Cardiac septum (tissue), 1 donor: ENCODE results near the gene ATP2B1. TPM values are rescaled to one million over a fixed set of nuclear protein-coding genes. Genes with fewer than 3 reads are reported as not detected.
A peak's percentile ranks its signal among the peaks of the same experiment; 100 is the strongest.

ENCODE experiments used
- DNase-seq: peaks from one replicate; pipeline ENCODE4 v3.0.0-alpha.2; 2020; ENCODE audit warnings: low spot score
- intact Hi-C: fragments of 100-400 bp; cut with DNase I; formaldehyde crosslinking; loops from one replicate; pipeline ENCODE4 v1.14.0; 2022
- total RNA-seq: library from RNA; stranded (reverse); fragmentation: NEBNext Ultra II Directional; extraction: Animal tissue kit (Norgen Biotek cat#: 25700); gene quantifications from one replicate; pipeline ENCODE4 v1.2.1, GENCODE V29; 2021
- donor health status: DM: no; HTN: no; CAD: no.

ATP2B1 gene
- total RNA-seq, 1 donor from 2014 or later, result 25.4 TPM

GRCh38 chr12:89565002-89565401 lies 143.6 kb downstream of the ATP2B1 start:
- intact Hi-C loops, result no loop called here
- no peak for DNase-seq

GRCh38 chr12:89559753-89560152 lies 148.9 kb downstream of the ATP2B1 start:
- intact Hi-C loops, result no loop called here
- no peak for DNase-seq

- intact Hi-C loops, result no loop called here
- DNase-seq, result no peak
Measured at GRCh38 chr12:89556976-89557375, 151.7 kb downstream of the ATP2B1 start.

- intact Hi-C loops, result no loop called here
- no peak for DNase-seq
Measured at GRCh38 chr12:89552376-89552775, 156.3 kb downstream of the ATP2B1 start.

- intact Hi-C loops, result no loop called here
- no peak for DNase-seq
Measured at GRCh38 chr12:89551747-89552146, 156.9 kb downstream of the ATP2B1 start.

- intact Hi-C loops, result loop anchor here (10.0 kb wide), 1 partner anchor 468 kb away; no protein-coding TSS in a partner anchor
- DNase-seq, result no peak
Measured at GRCh38 chr12:89547101-89547500, 161.5 kb downstream of the ATP2B1 start.

- DNase-seq, result no peak
Measured at GRCh38 chr12:89546151-89546550, 162.5 kb downstream of the ATP2B1 start.

GRCh38 chr12:89544681-89545184 lies 163.9 kb downstream of the ATP2B1 start:
- peak; percentile 81 for DNase-seq
- intact Hi-C loops, result loop anchor here (5.0 to 10.0 kb wide), 3 partner anchors 163 to 558 kb away; partner anchors contain the start of gene ATP2B1

More at GRCh38 chr12:89546151-89546550, 162.5 kb downstream of the ATP2B1 start:
- intact Hi-C loops, result loop anchor here (10.0 kb wide), 1 partner anchor 469 kb away; no protein-coding TSS in a partner anchor

- no peak for DNase-seq
Measured at GRCh38 chr12:89544022-89544421, 164.6 kb downstream of the ATP2B1 start.

GRCh38 chr12:89542912-89543592 lies 165.6 kb downstream of the ATP2B1 start:
- intact Hi-C loops, result loop anchor here (5.0 to 10.0 kb wide), 3 partner anchors 164 to 559 kb away; partner anchors contain the start of gene ATP2B1
- DNase-seq, result no peak

More at GRCh38 chr12:89544022-89544421, 164.6 kb downstream of the ATP2B1 start:
- intact Hi-C loops, result loop anchor here (5.0 to 10.0 kb wide), 3 partner anchors 163 to 558 kb away; partner anchors contain the start of gene ATP2B1

GRCh38 chr12:89542236-89542635 lies 166.4 kb downstream of the ATP2B1 start:
- DNase-seq, result no peak
- intact Hi-C loops, result loop anchor here (5.0 to 10.0 kb wide), 3 partner anchors 165 to 560 kb away; partner anchors contain the start of gene ATP2B1

GRCh38 chr12:89540586-89540985 lies 168.1 kb downstream of the ATP2B1 start:
- intact Hi-C loops, result loop anchor here (5.0 to 10.0 kb wide), 3 partner anchors 167 to 562 kb away; partner anchors contain the start of gene ATP2B1
- DNase-seq, result no peak

- intact Hi-C loops, result loop anchor here (5.0 to 10.0 kb wide), 3 partner anchors 168 to 563 kb away; partner anchors contain the start of gene ATP2B1
Measured at GRCh38 chr12:89539426-89540223, 169.0 kb downstream of the ATP2B1 start.

GRCh38 chr12:89538897-89539296 lies 169.7 kb downstream of the ATP2B1 start:
- intact Hi-C loops, result no loop called here
- DNase-seq, result no peak

More at GRCh38 chr12:89539426-89540223, 169.0 kb downstream of the ATP2B1 start:
- no peak for DNase-seq

Other genes with a start within 250 kb of the ATP2B1 start
- gene GALNT4, start 184.0 kb downstream of the ATP2B1 start, total RNA-seq, result 2.0 TPM
- 7.9 TPM for gene POC1B, start 182.8 kb downstream of the ATP2B1 start, total RNA-seq